ENCODE results near the gene ST8SIA4. TPM values are rescaled to one million over a fixed set of nuclear protein-coding genes. Genes with fewer than 3 reads are reported as not detected.
A peak's percentile ranks its signal among the peaks of the same experiment; 100 is the strongest.

Gene ST8SIA4
- total and polyA plus RNA-seq, 10 of the 15 experiments (the other 5 are each of a cell fraction or from before 2014, with no cell fraction given), result 4.4 to 30.9 (median 19.5) TPM

GRCh38 chr5:100890461-100891008, 12.5 kb downstream of the ST8SIA4 start (continued):
- TF ChIP-seq USF1 (IDR thresholded peaks at IDR 0.05; ENCODE audit: borderline replicate concordance, extremely low read length, insufficient read depth, low read depth, low read length), result no peak
- no peak for TF ChIP-seq KAT2A (conservative IDR thresholded peaks at IDR 0.05; ENCODE audit: control insufficient read depth, low read depth, low read length)
- no peak for TF ChIP-seq PAX5 (IDR thresholded peaks at IDR 0.05; ENCODE audit: borderline replicate concordance, low read depth, low read length)
- no peak for TF ChIP-seq MEF2B (IDR thresholded peaks at IDR 0.05; ENCODE audit: partially characterized antibody, poor library complexity, severe bottlenecking)
- TF ChIP-seq SMAD5 (IDR thresholded peaks at IDR 0.05; ENCODE audit: low read depth), result no peak
- TF ChIP-seq RELA (IDR thresholded peaks at IDR 0.05; ENCODE audit: borderline replicate concordance, partially characterized antibody), result no peak
- no peak for TF ChIP-seq SMAD1 (IDR thresholded peaks at IDR 0.05; ENCODE audit: low read depth, partially characterized antibody)
- TF ChIP-seq RB1 (IDR thresholded peaks at IDR 0.05; ENCODE audit: borderline replicate concordance), result no peak
- no peak for TF ChIP-seq MYC (IDR thresholded peaks at IDR 0.05; ENCODE audit: insufficient read depth, insufficient read length, insufficient replicate concordance, low read length, severe bottlenecking)
- TF ChIP-seq ZBED1 (IDR thresholded peaks at IDR 0.05; ENCODE audit: borderline replicate concordance), result peak; percentile 28; the same call in 1 of the 2 replicates
- TF ChIP-seq STAT3 (IDR thresholded peaks at IDR 0.05; ENCODE audit: low read depth, low read length), result no peak
- TF ChIP-seq HDAC2 (IDR thresholded peaks at IDR 0.05), result no peak
- TF ChIP-seq, protein P1, sequence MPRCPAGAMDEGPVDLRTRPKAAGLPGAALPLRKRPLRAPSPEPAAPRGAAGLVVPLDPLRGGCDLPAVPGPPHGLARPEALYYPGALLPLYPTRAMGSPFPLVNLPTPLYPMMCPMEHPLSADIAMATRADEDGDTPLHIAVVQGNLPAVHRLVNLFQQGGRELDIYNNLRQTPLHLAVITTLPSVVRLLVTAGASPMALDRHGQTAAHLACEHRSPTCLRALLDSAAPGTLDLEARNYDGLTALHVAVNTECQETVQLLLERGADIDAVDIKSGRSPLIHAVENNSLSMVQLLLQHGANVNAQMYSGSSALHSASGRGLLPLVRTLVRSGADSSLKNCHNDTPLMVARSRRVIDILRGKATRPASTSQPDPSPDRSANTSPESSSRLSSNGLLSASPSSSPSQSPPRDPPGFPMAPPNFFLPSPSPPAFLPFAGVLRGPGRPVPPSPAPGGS (IDR thresholded peaks at IDR 0.05; ENCODE audit: borderline replicate concordance, insufficient read depth, low read depth, low read length, poor library complexity, severe bottlenecking), result no peak
- TF ChIP-seq ZNF217 (IDR thresholded peaks at IDR 0.05), result no peak
- no peak for TF ChIP-seq ELK1 (IDR thresholded peaks at IDR 0.05; ENCODE audit: low read depth, low read length)
- no peak for TF ChIP-seq CHD4 (IDR thresholded peaks at IDR 0.05)
- peak; percentile 53 for TF ChIP-seq MEF2A (IDR thresholded peaks at IDR 0.05; ENCODE audit: insufficient read depth, low read depth, low read length)
- no peak for TF ChIP-seq EED (IDR thresholded peaks at IDR 0.05; ENCODE audit: low read depth)
- TF ChIP-seq, protein P2, sequence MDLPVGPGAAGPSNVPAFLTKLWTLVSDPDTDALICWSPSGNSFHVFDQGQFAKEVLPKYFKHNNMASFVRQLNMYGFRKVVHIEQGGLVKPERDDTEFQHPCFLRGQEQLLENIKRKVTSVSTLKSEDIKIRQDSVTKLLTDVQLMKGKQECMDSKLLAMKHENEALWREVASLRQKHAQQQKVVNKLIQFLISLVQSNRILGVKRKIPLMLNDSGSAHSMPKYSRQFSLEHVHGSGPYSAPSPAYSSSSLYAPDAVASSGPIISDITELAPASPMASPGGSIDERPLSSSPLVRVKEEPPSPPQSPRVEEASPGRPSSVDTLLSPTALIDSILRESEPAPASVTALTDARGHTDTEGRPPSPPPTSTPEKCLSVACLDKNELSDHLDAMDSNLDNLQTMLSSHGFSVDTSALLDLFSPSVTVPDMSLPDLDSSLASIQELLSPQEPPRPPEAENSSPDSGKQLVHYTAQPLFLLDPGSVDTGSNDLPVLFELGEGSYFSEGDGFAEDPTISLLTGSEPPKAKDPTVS (IDR thresholded peaks at IDR 0.05; ENCODE audit: low read depth, low read length), result no peak
- TF ChIP-seq ATF3 (IDR thresholded peaks at IDR 0.05; ENCODE audit: borderline replicate concordance, extremely low read depth, low read depth, low read length), result no peak
- TF ChIP-seq, protein P3, sequence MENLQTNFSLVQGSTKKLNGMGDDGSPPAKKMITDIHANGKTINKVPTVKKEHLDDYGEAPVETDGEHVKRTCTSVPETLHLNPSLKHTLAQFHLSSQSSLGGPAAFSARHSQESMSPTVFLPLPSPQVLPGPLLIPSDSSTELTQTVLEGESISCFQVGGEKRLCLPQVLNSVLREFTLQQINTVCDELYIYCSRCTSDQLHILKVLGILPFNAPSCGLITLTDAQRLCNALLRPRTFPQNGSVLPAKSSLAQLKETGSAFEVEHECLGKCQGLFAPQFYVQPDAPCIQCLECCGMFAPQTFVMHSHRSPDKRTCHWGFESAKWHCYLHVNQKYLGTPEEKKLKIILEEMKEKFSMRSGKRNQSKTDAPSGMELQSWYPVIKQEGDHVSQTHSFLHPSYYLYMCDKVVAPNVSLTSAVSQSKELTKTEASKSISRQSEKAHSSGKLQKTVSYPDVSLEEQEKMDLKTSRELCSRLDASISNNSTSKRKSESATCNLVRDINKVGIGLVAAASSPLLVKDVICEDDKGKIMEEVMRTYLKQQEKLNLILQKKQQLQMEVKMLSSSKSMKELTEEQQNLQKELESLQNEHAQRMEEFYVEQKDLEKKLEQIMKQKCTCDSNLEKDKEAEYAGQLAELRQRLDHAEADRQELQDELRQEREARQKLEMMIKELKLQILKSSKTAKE (IDR thresholded peaks at IDR 0.05; ENCODE audit: low read depth, poor library complexity, severe bottlenecking), result no peak
- TF ChIP-seq BHLHE40 (IDR thresholded peaks at IDR 0.05; ENCODE audit: borderline replicate concordance in 1 of 2, low read depth in 2 of 2, low read length in 1 of 2), result no peak
- no peak for TF ChIP-seq CBFB (IDR thresholded peaks at IDR 0.05; ENCODE audit: low read depth)

Data from GM12878 (cell line).